Measurements from ENCODE around the gene SLC22A2. TPM values are rescaled to one million over a fixed set of nuclear protein-coding genes. Genes with fewer than 3 reads are reported as not detected.
"Not testable (repeated sequence)": the region's sequence is repeated elsewhere in the genome, so short reads cannot be mapped to it uniquely, and the experiment has no call there.

SLC22A2 gene
- total RNA-seq, 1 experiment from 2014 or later: not detected

DNA sequence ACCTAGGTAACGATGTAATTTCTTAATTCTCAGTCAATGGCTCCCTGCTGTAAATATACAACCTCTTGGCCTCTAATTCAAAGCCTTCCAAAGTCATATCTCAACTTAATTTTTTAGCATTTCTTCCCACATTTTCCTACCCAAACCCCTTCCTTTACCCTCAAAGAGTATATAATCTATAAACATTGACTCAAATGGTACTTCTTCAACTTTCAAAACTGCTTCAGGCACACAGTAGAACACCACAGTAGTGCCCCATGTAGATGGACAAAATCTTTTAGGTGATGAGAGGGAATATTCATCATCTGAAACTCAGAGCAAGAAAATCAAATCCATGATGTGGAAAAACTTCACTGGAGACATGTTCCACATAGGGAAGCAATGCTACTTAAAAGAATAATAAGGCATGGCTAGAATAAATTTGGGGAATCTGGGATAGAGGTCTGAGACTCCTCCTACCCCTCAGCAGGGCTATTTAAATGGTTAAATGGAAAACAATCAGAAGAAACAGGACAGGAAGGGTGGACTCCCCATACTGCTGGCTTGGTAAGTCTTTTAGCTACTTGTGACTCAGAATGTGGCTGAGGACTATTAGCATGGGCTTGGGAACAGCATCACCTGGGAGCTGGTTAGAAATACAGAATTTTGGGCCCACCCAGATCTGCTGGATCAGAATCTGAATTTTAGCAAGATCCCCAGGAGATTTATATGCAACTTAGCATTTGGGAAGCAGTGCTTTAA, 6.4 kb downstream of the SLC22A2 start:
- H3K4me1 ChIP-seq (replicated peaks): no peaks in the 10 kb centered on the region
- DNase-seq (ENCODE audit: low read depth in 1 of 2, low spot score in 2 of 2): no peak
- H3K27me3 ChIP-seq (replicated peaks): no peaks in the 10 kb centered on the region
- H3K4me3 ChIP-seq: no peak overlapping the region
- H3K27ac ChIP-seq: no peak overlapping the region
- H3K9me3 ChIP-seq (replicated peaks): no peaks in the 10 kb centered on the region
- H3K36me3 ChIP-seq: no peaks in the 10 kb centered on the region

DNA sequence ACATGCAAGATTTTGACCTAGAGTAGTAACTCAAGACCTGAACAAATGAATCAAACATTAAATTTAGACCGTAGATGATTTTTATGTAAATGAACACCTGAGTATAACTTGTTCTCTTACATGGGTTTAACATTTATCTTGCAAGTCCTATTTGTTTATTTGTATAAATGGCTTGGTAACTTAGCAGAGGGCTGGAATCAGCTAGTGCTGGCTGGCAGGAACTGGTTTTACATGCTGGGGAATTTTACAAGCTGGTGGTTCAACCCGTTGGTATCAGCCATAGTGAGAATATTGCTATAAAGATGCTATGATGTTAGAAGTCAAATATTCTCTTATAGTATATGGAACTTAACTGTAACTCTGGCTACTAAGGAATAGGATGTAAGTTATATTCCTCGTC, 8.9 kb downstream of the SLC22A2 start:
- Histone ChIP-seq H3K27ac (no peak overlapping the region), H3K4me3 (no peak overlapping the region)
- no peak for DNase-seq (ENCODE audit: low read depth in 1 of 2, low spot score in 2 of 2)

DNA sequence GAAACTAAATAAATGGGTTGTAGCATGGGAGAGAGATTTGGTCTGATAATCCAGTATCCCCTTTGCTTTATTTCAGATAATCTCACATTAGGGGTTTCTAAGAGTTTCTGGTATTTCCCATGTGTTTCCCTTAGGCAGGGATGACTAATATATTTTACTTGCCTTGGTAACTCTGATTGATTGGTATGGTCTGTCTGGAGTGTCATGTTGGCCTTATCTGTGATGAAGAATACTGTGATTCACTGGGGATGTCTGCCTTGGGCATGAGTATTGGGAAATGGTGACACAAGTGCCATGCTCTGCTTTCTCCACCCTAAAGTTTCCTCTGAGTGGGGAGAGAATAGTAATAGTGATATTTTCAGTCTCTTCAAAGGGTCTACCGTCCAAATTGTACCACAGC, 10.1 kb downstream of the SLC22A2 start:
- Histone ChIP-seq H3K4me1 (replicated peaks) (no peaks in the 10 kb centered on the region), H3K9me3 (replicated peaks) (no peaks in the 10 kb centered on the region), H3K36me3 (no peaks in the 10 kb centered on the region), H3K4me3 (no peak overlapping the region), H3K27me3 (replicated peaks) (no peaks in the 10 kb centered on the region), H3K27ac (no peak overlapping the region)
- DNase-seq (ENCODE audit: low read depth in 1 of 2, low spot score in 2 of 2): no peak

More for the DNA sequence above, 8.9 kb downstream of the SLC22A2 start:
- Histone ChIP-seq H3K27me3 (replicated peaks) (no peaks in the 10 kb centered on the region), H3K36me3 (no peaks in the 10 kb centered on the region), H3K4me1 (replicated peaks) (no peaks in the 10 kb centered on the region), H3K9me3 (replicated peaks) (no peaks in the 10 kb centered on the region)

DNA sequence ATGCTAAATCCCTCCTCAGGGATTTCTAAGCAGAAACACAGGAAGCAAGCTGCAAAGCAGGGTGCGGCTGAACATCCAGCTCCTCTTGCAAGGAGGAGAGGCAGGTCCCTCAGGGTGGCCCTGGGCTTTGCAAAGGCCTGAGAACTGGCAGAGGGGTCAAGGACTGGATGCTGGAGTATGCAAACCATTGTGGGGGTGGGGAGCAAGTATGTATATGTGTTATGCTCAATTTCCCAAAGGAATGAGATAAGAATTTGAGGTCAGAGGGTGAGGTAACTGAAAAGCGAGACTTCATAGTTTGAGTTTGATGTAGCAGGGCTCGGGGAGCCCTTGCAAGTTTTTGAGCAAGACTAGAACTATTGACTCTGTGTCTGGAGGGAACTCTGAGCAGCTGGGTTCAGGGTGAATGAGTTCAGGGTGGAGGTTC, 11.2 kb downstream of the SLC22A2 start:
- Histone ChIP-seq H3K36me3 (no peaks in the 10 kb centered on the region), H3K9me3 (replicated peaks) (no peaks in the 10 kb centered on the region), H3K4me3 (no peak overlapping the region), H3K27me3 (replicated peaks) (no peaks in the 10 kb centered on the region), H3K4me1 (replicated peaks) (no peaks in the 10 kb centered on the region), H3K27ac (no peak overlapping the region)
- no peak for DNase-seq (ENCODE audit: low read depth in 1 of 2, low spot score in 2 of 2)

DNA sequence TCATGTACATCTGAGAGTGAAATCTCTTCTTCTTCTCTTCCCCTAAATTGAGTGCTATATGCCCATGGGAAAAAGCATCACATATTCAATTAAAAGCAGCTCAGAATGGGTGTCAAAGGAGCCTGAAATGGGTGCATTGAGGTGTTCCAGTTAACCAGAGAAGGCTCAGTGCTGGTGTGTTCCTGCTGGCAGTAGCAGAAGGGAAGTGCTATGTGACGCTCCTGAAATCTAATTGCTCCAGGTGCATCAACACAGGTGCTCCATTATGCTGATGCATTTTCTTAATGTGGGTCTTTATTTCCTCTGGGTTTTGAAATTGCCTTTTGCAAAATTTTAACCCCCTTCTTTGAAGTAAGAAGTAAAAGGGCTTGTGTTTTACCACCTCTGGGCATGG, 17.9 kb downstream of the SLC22A2 start:
- Histone ChIP-seq H3K27ac (no peak overlapping the region), H3K4me3 (no peak overlapping the region), H3K4me1 (replicated peaks) (peaks cover 3% of the 10 kb centered on the region; the same call in 1 of the 2 replicates), H3K27me3 (replicated peaks) (no peaks in the 10 kb centered on the region), H3K9me3 (replicated peaks) (no peaks in the 10 kb centered on the region), H3K36me3 (no peaks in the 10 kb centered on the region)
- DNase-seq (ENCODE audit: low read depth in 1 of 2, low spot score in 2 of 2): no peak

DNA sequence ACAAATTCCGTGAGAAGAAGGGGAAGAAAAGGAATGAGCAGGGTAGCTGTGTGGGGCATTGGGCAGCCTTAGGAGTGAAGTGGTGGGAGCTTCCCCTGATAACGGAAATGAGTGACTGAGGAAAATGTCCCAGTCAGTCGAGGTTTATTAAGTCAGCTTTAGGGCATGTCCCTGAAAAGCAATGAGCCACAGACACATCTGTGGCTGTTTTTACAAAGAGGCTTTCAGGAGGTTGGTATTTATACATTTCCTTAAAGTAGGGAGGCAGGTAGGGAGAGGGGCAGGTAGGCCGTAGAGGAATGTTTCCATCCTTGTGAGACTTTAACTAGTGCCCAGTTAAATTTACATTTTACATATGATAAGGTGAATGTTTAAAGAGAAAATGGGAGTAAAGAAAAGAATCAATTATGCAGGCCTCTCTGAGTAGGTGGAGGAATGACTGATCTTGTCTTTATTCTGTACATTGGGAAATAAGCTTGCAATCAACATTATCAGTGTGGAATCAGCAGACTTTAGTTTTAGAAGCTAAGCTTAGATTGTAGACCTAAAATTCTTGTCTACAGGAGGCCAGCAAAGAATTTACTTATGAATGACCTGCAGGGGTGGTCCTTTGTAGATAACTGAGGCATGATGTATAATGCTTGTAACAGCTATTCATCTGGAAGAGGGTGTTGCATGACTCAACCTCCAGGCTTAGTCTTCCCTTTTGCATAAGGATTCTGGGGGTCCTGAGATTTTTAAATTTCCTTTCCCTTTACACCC, 18.5 kb downstream of the SLC22A2 start:
- no peak for DNase-seq (ENCODE audit: low read depth in 1 of 2, low spot score in 2 of 2)
- Histone ChIP-seq H3K27me3 (replicated peaks) (no peaks in the 10 kb centered on the region), H3K27ac (no peak overlapping the region), H3K36me3 (no peaks in the 10 kb centered on the region), H3K4me3 (no peak overlapping the region), H3K9me3 (replicated peaks) (no peaks in the 10 kb centered on the region), H3K4me1 (replicated peaks) (peaks cover 3% of the 10 kb centered on the region; the same call in 1 of the 2 replicates)

DNA sequence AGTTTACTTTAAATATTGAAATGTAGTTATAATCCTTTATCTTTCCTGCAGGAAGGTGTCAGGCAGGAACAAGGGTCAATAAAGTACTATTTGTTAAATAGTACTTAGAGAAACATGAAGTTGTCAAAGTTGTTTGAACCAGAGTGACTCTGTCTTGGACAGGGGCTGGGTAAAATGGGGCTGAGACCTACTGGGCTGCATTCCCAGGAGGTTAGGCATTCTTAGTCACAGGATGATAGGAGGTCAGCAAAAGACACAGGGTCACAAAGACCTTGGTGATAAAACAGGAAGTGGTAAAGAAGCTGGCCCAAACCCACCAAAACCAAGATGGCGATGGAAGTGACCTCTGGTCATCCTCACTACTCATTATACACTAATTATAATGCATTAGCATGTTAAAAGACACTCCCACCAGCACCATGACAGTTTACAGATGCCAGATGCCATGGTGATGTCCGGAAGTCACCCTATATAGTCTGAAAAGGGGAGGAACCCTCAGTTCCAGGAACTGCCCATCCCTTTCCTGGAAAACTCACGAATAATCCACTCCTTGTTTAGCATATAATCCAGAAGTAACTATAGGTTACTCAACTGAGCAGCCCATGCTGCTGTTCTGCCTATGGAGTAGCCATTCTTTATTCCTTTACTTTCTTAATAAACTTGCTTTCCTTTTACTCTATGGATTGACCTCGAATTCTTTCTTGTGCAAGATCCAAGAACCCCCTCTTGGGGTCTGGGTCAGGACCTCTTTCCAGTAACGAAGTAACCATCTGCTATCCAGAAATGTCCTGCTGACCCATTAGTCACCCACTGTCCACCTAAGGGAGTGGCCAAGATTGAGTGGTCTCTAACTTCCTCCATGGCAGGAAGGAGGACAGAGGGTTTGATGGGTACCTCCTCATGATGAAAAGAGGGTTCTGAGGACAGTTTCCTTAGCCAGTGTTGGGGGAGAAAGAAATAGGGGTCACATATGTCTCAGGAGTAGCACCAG, 19.6 kb downstream of the SLC22A2 start:
- Histone ChIP-seq H3K4me1 (replicated peaks) (peaks cover 3% of the 10 kb centered on the region; the same call in 1 of the 2 replicates), H3K27me3 (replicated peaks) (no peaks in the 10 kb centered on the region), H3K27ac (no peak overlapping the region), H3K9me3 (replicated peaks) (no peaks in the 10 kb centered on the region), H3K36me3 (no peaks in the 10 kb centered on the region), H3K4me3 (no peak overlapping the region)
- DNase-seq (ENCODE audit: low read depth in 1 of 2, low spot score in 2 of 2): no peak

DNA sequence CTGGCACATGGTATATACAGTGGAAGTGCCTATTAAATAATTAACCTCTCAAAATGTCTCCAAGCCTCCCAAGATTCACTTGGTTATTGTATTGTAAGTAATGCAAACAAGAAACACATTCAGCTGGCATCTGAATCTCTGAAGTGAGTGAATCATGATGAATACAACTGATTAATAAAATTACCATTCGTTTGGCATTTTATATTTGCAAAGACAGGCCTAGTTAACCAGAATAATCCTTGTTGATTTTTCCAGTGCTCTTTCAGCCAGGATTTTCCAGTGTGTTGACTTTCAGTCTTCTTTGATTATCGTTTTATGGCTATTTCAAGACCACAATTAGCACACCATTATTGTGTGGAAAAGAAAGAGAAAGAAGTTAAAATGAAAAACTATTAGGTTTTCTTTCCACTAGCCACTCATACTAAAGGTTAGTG, 20.3 kb downstream of the SLC22A2 start:
- H3K36me3 ChIP-seq: no peaks in the 10 kb centered on the region
- H3K4me3 ChIP-seq: no peak overlapping the region
- H3K27ac ChIP-seq: no peak overlapping the region
- H3K9me3 ChIP-seq (replicated peaks): no peaks in the 10 kb centered on the region
- no peak for DNase-seq (ENCODE audit: low read depth in 1 of 2, low spot score in 2 of 2)
- H3K27me3 ChIP-seq (replicated peaks): no peaks in the 10 kb centered on the region
- H3K4me1 ChIP-seq (replicated peaks): peaks cover 3% of the 10 kb centered on the region; the same call in 1 of the 2 replicates

DNA sequence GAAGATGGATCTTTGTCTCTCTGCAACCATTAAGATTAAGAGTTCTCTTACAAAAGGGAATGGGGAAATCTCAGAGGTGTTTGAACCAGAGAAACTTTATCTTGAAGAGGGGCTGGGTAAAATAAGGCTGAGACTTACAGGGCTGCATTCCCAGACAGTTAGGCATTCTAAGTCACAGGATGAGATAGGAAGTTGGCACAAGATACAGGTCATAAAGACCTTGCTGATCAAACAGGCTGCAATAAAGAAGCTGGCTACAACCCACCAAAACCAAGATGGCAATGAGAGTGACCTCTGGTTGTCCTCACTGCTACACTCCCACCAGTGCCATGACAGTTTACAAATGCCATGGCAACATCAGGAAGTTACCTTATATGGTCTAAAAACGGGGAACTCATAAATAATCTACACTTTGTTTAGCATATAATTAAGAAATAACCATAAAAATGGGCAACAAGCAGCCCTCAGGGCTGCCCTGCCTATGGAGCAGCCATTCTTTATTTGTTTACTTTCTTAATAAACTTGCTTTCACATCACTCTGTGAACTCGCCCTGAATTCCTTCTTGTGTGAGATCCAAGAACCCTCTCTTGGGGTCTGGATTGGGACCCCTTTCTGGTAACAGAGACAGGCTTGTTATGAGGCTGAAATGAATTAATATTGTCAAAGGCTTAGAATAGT, 20.9 kb downstream of the SLC22A2 start:
- H3K36me3 ChIP-seq; H3K9me3 ChIP-seq (replicated peaks); H3K4me1 ChIP-seq (replicated peaks); H3K27ac ChIP-seq; H3K27me3 ChIP-seq (replicated peaks); DNase-seq (ENCODE audit: low read depth in 1 of 2, low spot score in 2 of 2); H3K4me3 ChIP-seq: not testable (repeated sequence)

DNA sequence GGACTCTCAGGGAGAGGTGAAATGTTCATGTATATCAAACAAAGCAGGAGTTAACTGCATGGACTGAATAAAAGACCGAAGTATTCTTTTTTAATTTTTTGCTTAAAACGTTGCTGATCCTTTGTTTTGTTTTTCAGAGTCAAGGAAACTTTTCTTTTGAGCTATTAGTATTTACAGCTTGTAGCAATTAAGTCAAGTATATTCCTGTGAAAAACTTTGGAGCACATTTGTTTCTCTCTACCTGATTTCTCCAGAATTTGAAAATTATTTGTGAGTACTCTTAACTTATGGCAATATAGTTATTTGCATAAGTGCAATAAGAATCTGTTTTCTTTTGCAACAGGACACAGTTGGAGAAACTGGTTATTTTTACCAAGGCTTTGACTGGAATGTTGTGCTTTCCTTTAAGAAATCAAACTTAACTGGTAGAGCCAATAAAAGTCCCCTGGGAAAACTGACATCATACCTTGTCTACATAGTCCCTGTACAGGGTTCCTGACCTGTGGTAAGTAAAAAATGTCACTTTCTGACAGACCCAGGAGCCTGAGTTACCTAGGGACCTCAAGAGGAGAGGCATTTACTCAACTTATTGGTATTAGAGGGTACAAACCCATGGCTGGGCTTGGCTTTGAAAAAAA, 22.3 kb downstream of the SLC22A2 start:
- not testable (repeated sequence) for H3K27ac ChIP-seq; H3K27me3 ChIP-seq (replicated peaks); H3K4me1 ChIP-seq (replicated peaks); DNase-seq (ENCODE audit: low read depth in 1 of 2, low spot score in 2 of 2); H3K4me3 ChIP-seq; H3K36me3 ChIP-seq; H3K9me3 ChIP-seq (replicated peaks)

DNA sequence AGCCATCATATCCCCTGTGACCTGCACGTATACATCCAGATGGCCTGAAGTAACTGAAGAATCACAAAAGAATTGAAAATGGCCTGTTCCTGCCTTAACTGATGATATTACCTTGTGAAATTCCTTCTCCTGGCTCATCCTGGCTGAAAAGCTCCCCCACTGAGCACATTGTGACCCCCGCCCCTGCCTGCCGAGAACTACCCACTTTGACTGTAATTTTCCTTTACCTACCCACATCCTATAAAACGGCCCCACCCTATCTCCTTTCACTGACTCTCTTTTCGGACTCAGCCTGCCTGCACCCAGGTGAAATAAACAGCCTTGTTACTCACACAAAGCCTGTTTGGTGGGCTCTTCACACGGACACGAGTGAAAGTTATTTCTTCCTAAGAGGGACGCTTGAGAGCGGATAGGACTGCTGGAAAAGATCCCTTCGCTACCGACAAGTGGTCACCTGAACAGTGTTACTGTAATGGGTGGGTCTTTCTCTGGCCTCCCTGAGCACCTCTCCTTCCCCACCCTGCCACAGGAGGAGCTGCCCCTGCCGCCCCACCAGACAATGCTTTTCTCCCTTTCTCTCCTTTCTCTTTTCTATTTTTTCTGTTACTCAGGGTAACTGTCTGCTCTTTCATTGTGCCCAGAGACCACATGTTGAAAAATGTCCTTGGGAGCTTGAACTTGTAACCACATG, 24.5 kb downstream of the SLC22A2 start:
- H3K9me3 ChIP-seq (replicated peaks); H3K4me1 ChIP-seq (replicated peaks); H3K27me3 ChIP-seq (replicated peaks); H3K36me3 ChIP-seq; DNase-seq (ENCODE audit: low read depth in 1 of 2, low spot score in 2 of 2); H3K27ac ChIP-seq; H3K4me3 ChIP-seq: not testable (repeated sequence)

DNA sequence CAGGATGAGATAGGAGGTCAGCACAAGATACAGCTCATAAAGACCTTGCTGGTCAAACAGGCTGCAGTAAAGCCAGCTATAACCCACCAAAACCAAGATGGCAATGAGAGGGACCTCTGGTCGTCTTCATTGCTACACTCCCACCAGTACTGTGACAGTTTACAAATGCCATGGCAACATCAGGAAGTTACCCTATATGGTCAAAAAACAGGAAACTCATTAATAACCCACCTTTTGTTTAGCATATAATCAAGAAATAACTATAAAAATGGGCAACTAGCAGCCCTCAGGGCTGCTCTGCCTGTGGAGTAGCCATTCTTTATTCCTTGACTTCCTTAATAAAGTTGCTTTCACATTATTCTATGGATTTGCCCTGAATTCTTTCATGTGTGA, 30.9 kb downstream of the SLC22A2 start:
- Histone ChIP-seq H3K9me3 (replicated peaks) (no peaks in the 10 kb centered on the region; the same call in 1 of the 2 replicates), H3K4me1 (replicated peaks) (no peaks in the 10 kb centered on the region), H3K27ac (no peak overlapping the region), H3K4me3 (no peak overlapping the region), H3K27me3 (replicated peaks) (no peaks in the 10 kb centered on the region), H3K36me3 (no peaks in the 10 kb centered on the region)
- no peak for DNase-seq (ENCODE audit: low read depth in 1 of 2, low spot score in 2 of 2)
